Vagina (tissue), 2 donors: ENCODE results near the gene COL5A3. TPM values are rescaled to one million over a fixed set of nuclear protein-coding genes. Genes with fewer than 3 reads are reported as not detected.

Experiments used
- DNase-seq, 2 donors: peaks; one replicate each; pipeline ENCODE4 v3.0.0-alpha.2; 2017; ENCODE audit errors: extremely low spot score in 2 of 2
- H3K27ac ChIP-seq: fragments of 200-600 bp; sonication (generic); one replicate; pipeline ENCODE4 v1.5.1; 2019
- H3K27me3 ChIP-seq: fragments of 200-600 bp; sonication (generic); one replicate; pipeline ENCODE4 v1.5.1; 2019
- H3K36me3 ChIP-seq, 2 donors: fragments of 200-600 bp; sonication (generic); one replicate each; pipeline ENCODE4 v1.5.1; 2017 to 2019
- H3K4me1 ChIP-seq: fragments of 200-600 bp; sonication (generic); one replicate; pipeline ENCODE4 v1.5.1; 2019
- H3K4me3 ChIP-seq, 2 donors: fragments of 200-600 bp; sonication (generic); 1 replicate in 1 of 2; 2 replicates in 1 of 2; pipeline ENCODE4 v1.5.1; 2016 to 2019
- H3K9me3 ChIP-seq: fragments of 200-600 bp; sonication (generic); one replicate; pipeline ENCODE4 v1.5.1; 2019
- CTCF ChIP-seq, 3 experiments: fragments of 450-650 bp in 2 of 3; fragments of 200-600 bp in 1 of 3; sonication (generic) in 1 of 3; IDR thresholded peaks; one replicate each; pipeline ENCODE4 v1.5.1; 2017 to 2019; ENCODE audit warnings: antibody characterized with exemption in 3 of 3, mild to moderate bottlenecking in 2 of 3, moderate library complexity in 2 of 3
- POLR2A ChIP-seq, 2 donors: fragments of 450-650 bp; IDR thresholded peaks; one replicate each; pipeline ENCODE4 v1.6.1; 2017; ENCODE audit warnings: antibody characterized with exemption in 2 of 2, mild to moderate bottlenecking in 2 of 2, moderate library complexity in 2 of 2
- POLR2AphosphoS5 ChIP-seq, 2 donors: sonication (generic); formaldehyde crosslinking; IDR thresholded peaks; one replicate each; pipeline ENCODE4 v1.9.0; 2017; ENCODE audit warnings: antibody characterized with exemption in 2 of 2, mild to moderate bottlenecking in 2 of 2, low read depth in 1 of 2; ENCODE audit not compliant: insufficient read depth in 1 of 2
- intact Hi-C: fragments of 100-400 bp; cut with DNase I; formaldehyde crosslinking; loops from one replicate; pipeline ENCODE4 v1.15.1; 2023
- total RNA-seq: library from RNA; depleted of rRNA; stranded (reverse); fragments of >200 nt; gene quantifications from one replicate; pipeline ENCODE4 v1.2.3, GENCODE V29; 2016

Gene COL5A3
- total RNA-seq, 1 donor from 2014 or later = 13.3 TPM

DNA sequence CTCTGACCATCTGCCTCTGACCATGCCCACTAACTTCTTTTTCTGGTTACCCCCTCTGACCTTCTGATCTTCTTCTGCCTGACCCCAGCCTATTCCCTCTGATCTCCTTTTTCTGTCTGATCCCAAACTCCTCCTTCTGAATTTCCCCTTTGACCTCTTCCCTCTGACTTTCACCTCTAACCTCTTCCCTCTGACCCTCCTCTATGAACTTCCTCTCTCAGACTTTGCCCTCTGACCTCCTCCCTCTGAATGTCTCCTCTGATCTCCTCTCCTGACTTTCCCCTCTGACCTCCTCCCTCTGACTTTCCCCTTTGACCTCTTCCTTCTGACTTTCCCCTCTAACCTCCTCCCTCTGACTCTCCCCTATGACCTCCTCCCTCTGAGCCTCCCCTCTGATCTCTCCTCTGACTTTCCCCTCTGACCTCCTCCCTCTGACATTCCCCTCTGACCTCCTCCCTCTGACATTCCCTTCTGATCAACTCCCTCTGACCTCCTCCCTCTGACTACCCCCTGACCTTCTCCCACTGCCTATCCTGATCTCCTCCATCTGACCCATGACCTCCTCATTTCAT lies 3.5 kb downstream of the COL5A3 start:
- Histone ChIP-seq H3K27me3 (no peaks in the 10 kb centered on the region), H3K27ac (peak overlapping the region; percentile 92), H3K4me3 (no peak overlapping the region), H3K9me3 (no peaks in the 10 kb centered on the region), H3K36me3 (no peaks in the 10 kb centered on the region), H3K4me1 (peaks cover 71% of the 10 kb centered on the region)
- no peak for TF ChIP-seq POLR2A (IDR thresholded peaks at IDR 0.05)
- TF ChIP-seq POLR2AphosphoS5 (IDR thresholded peaks at IDR 0.05; ENCODE audit: insufficient read depth in 1 of 2, low read depth in 1 of 2) = no peak
- TF ChIP-seq CTCF (IDR thresholded peaks at IDR 0.05) = no peak
- intact Hi-C loops = no loop called here
- DNase-seq = no peak

DNA sequence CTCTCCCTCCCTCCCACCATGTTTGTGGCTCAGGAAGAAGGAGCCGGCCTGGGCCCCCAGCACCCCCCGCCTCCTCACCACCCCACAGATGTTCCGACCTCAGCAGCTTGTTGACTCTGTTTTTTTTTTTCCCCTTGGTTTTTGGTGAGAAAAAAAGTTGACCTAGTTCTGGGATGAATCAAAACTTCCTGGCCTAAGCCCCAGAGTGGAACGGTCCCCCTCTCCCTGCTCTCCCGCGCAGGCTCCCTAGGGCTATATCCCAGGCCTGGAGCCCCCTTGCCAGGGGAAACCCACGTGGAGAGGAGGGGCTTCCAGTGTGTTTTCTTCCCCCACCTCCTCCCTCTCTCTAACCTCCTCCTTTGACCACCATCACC lies 4.0 kb downstream of the COL5A3 start:
- Histone ChIP-seq H3K4me3 (peak overlapping the region in 1 of 2 donors; percentile 7), H3K36me3 (no peaks in the 10 kb centered on the region), H3K27me3 (no peaks in the 10 kb centered on the region), H3K4me1 (peaks cover 65% of the 10 kb centered on the region), H3K9me3 (no peaks in the 10 kb centered on the region), H3K27ac (peak overlapping the region; percentile 92)
- TF ChIP-seq CTCF (IDR thresholded peaks at IDR 0.05) (no peak), POLR2AphosphoS5 (IDR thresholded peaks at IDR 0.05; ENCODE audit: insufficient read depth in 1 of 2, low read depth in 1 of 2) (peak; percentile 50 to 68)
- intact Hi-C loops = no loop called here
- no peak for DNase-seq

DNA sequence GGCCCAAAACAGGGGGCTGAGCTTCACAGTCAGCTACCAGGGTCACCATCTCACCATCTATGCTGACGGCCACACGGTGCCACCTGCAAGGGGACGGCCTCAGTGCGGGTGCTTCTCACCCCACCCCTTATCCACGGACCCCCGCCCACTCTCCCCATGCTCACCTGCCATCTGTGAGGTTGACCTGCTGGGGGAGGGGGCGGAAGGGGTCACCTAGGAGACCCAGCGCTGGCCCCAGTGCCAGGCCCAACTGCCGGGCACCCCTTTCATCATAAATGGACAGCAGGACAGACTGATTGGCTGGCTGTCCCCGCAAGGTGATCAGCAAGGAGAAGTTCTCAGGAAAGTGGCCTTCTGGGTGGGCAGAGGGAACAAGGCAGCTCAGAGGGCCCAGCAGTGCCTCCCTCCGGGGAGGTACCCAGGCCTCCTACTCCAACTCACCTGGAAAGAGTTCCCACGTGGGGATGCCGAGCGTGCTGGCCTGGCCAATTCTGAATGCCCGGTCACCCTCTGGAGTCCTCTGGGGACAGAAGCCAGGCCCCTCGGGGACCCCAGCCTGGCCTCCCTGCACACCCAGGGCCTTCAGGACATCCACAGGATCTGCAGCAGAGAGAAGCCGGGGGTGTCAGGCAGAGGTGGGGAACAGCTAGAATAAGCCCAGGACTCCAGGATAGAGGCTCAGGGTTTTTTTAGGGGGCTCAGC lies 4.5 kb downstream of the COL5A3 start:
- Histone ChIP-seq H3K4me3 (peak overlapping the region; percentile 3 to 7), H3K9me3 (no peaks in the 10 kb centered on the region), H3K4me1 (peaks cover 60% of the 10 kb centered on the region), H3K27me3 (no peaks in the 10 kb centered on the region), H3K36me3 (no peaks in the 10 kb centered on the region), H3K27ac (peak overlapping the region; percentile 92)
- intact Hi-C loops = no loop called here
- DNase-seq = no peak
- TF ChIP-seq POLR2AphosphoS5 (IDR thresholded peaks at IDR 0.05; ENCODE audit: insufficient read depth in 1 of 2, low read depth in 1 of 2) (no peak), CTCF (IDR thresholded peaks at IDR 0.05) (no peak), POLR2A (IDR thresholded peaks at IDR 0.05) (no peak)

DNA sequence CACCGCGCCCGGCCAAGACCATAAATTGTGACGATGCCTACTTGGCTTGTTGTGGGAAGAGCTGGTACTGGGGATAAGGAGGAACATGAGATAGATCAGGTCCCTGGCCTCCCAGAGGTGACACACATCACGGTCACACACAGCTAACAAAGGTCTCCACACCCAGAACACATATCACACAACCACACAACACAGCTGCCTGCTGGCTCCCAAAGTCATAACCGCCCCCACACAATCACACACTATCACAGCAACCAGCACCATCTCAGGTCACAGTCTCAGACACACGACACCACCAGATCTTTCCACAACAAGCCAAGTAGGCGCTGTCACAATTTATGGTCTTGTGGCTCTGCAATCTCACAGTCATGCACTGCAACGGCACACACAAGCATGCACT lies 5.7 kb downstream of the COL5A3 start:
- H3K9me3 ChIP-seq = no peaks in the 10 kb centered on the region
- no peaks in the 10 kb centered on the region for H3K27me3 ChIP-seq
- no peak for TF ChIP-seq CTCF (IDR thresholded peaks at IDR 0.05)
- no peak overlapping the region for H3K4me3 ChIP-seq
- peak overlapping the region; percentile 92 for H3K27ac ChIP-seq
- H3K4me1 ChIP-seq = peaks cover 52% of the 10 kb centered on the region
- intact Hi-C loops = no loop called here
- no peak for DNase-seq
- no peaks in the 10 kb centered on the region for H3K36me3 ChIP-seq

- no peak overlapping the region for H3K4me3 ChIP-seq
- H3K9me3 ChIP-seq = no peaks in the 10 kb centered on the region
- no peaks in the 10 kb centered on the region for H3K27me3 ChIP-seq
- TF ChIP-seq POLR2A (IDR thresholded peaks at IDR 0.05) (no peak), POLR2AphosphoS5 (IDR thresholded peaks at IDR 0.05; ENCODE audit: insufficient read depth in 1 of 2, low read depth in 1 of 2) (no peak), CTCF (IDR thresholded peaks at IDR 0.05) (no peak)
- DNase-seq = no peak
- intact Hi-C loops = no loop called here
- peak overlapping the region; percentile 92 for H3K27ac ChIP-seq
- H3K4me1 ChIP-seq = peaks cover 38% of the 10 kb centered on the region
- H3K36me3 ChIP-seq = no peaks in the 10 kb centered on the region
These were observed 7.0 kb downstream of the COL5A3 start for GRCh38 chr19:10003271-10003670.
